HG03064 (cell line): Measurements from ENCODE around the gene CDC34.

Source experiments
- ATAC-seq: cut with Tn5 transposase; IDR thresholded peaks from one replicate; pipeline ENCODE4 v1.9.1; 2021; ENCODE audit warnings: low read depth; ENCODE audit not compliant: unreplicated experiment

The CDC34 gene

GRCh38 chr19:518598-519231 lies 12.8 kb upstream of the CDC34 start:
- no peak for ATAC-seq

GRCh38 chr19:519449-519865 lies 12.1 kb upstream of the CDC34 start:
- no peak for ATAC-seq

- no peak for ATAC-seq
Measured at GRCh38 chr19:522726-523125, 8.8 kb upstream of the CDC34 start.

- ATAC-seq = no peak
Measured at GRCh38 chr19:524062-524674, 7.4 kb upstream of the CDC34 start.

GRCh38 chr19:525029-525428 lies 6.5 kb upstream of the CDC34 start:
- ATAC-seq = no peak

GRCh38 chr19:525857-526419 lies 5.6 kb upstream of the CDC34 start:
- ATAC-seq = no peak

GRCh38 chr19:530134-531008 lies 1.2 kb upstream of the CDC34 start:
- no peak for ATAC-seq

GRCh38 chr19:531009-531752 lies 379 bp upstream of the CDC34 start:
- ATAC-seq = no peak

GRCh38 chr19:532561-533363 lies 1.2 kb downstream of the CDC34 start:
- no peak for ATAC-seq

GRCh38 chr19:533364-534058 lies 2.0 kb downstream of the CDC34 start:
- ATAC-seq = no peak

GRCh38 chr19:534088-534487 lies 2.5 kb downstream of the CDC34 start:
- ATAC-seq = no peak

GRCh38 chr19:535017-535835 lies 3.7 kb downstream of the CDC34 start:
- no peak for ATAC-seq

GRCh38 chr19:536031-536880 lies 4.7 kb downstream of the CDC34 start:
- no peak for ATAC-seq

GRCh38 chr19:536881-537404 lies 5.4 kb downstream of the CDC34 start:
- ATAC-seq = no peak

GRCh38 chr19:538641-539428 lies 7.3 kb downstream of the CDC34 start:
- no peak for ATAC-seq

- no peak for ATAC-seq
Measured at GRCh38 chr19:539429-540030, 8.0 kb downstream of the CDC34 start.
